DLD1 (cell line): Measurements from ENCODE around the gene SNRPD2.

Experiments
- in situ Hi-C: cut with HindIII; loops from 2 replicates; pipeline ENCODE4 v1.10.0; 2017; ENCODE audit warnings: low sequenced_read_pairs

Gene SNRPD2

DNA sequence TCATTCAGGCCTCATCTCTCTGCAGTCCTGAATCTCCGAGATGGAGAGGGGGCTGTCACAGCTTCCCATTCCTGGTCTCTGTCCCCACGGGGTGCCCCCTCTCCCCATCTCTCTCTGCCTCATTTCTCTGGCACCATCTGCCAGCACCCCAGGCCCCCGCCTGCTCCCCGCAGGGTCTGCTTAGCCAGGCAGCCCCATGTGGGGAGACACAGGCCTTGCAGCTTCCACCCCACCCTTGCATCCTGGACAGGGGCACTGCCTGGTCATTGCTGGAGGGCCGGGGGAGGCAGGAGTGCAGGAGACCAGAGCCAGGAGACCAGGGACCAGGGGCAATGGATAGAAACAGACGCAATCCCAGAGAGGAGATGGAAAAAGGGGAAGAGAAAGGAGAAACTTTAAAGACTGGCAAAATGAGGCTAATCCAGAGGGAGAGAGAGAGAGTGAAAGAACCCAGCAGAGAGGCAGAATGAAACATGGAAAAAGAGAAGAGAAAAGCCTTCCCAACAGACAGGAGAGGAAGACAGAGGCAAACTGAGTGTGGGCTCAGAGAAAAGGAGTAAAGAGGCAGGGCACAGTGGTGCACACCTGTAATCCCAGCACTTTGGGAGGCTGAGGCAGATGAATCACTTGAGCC, 32.5 kb downstream of the SNRPD2 start:
- in situ Hi-C loops: no loop called here

DNA sequence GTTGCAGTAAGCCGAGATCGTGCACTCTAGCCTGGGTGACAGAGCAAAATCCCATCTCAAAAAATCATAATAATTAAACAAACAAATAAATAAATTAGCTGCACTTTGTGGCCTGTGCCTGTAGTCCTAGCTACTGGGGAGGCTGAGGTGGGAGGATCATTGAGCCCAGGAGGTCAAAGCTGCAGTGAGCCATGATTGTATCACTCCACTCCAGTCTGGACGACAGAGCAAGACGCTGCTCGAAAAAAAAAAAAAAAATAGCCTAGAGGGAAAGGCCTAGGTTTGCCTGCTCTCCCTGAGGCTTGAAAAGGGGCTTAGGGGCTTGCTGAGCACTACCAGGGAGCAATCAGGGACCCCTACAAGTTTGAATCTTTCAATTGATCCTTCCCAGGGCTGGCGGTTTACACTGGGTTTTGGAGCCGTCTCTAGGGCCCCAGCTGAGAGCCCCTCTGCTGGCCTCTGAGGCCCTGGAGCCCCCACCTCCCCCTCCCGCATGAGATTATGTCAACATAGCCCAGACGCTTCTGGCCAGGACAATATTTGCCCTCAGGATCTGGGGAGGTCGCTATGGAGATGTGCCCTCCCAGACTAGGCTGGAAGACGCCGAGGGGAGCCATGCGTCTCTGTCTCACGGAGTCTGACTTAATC, 34.1 kb downstream of the SNRPD2 start:
- in situ Hi-C loops: no loop called here

DNA sequence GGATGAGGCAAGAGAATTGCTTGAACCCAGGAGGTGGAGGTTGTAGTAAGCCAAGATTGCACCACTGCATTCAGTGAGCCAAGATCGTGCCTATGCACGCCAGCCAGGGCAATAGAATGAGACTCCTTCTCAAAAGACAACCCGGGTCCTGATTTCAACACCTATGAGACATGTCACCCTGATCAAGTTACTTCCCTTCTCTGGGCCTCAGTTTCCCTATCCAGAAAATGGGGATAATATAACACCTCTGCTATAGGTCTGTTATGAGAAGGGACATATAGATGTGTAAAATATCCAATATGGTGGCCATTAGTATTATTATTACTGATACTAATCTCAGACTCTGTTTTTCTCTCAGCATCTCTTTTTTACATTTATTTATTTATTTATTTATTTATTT, 36.7 kb downstream of the SNRPD2 start:
- in situ Hi-C loops: no loop called here

DNA sequence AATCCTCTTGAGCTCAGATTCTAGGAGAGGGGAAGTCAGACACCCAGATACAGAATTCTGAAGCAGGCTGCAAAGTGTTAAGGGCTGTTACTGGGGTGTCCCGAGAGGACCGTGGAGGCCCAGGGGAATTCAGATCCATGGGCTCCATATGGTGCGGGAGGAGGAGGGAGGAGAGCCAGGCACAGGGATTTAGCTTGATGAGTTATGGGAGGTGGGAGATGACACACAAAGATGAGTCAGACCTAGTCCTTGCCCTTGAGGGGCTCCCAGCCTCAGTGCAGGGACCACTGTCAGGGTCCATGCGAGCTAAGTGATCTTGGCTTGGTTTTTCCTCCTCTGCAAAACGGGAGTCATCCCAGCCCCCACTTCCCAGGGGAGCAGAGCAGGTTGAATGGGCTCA, 38.1 kb downstream of the SNRPD2 start:
- in situ Hi-C loops: no loop called here

DNA sequence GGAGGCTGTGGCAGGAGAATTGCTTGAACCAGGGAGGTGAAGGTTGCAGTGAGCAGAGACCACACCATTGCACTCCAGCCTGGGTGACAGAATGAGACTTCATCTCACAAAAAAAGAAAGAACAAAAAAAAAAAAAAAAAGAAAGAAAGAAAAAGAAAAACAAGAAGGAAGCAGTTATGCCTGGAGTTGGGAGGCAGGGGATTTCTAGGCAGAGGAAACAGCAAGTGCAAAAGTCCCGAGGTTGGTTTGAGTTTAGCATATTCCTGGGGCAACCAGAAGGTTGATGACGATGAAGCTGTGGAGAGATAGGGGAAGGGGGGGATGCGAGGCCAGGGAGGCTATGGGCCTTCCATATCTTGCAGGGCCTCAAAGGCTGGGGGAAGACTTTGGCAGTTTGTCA, 41.0 kb downstream of the SNRPD2 start:
- in situ Hi-C loops: no loop called here

DNA sequence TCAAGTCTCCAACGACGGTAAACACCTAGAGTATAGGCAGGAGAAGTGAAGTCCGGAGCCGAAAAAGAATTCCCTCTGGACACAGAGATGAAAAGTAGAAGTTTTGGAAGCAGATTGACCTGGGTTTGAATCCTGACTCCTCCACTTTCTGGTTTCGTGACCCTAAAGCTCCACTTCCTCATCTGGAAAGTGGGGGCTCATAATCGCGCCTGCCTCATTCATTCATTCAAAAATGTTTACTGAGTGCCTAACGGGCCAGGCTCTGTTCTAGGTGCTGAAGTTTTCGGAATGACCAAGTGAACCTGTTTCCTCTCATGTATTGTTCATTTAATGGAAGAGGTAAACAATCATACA, 45.4 kb downstream of the SNRPD2 start:
- in situ Hi-C loops: no loop called here

DNA sequence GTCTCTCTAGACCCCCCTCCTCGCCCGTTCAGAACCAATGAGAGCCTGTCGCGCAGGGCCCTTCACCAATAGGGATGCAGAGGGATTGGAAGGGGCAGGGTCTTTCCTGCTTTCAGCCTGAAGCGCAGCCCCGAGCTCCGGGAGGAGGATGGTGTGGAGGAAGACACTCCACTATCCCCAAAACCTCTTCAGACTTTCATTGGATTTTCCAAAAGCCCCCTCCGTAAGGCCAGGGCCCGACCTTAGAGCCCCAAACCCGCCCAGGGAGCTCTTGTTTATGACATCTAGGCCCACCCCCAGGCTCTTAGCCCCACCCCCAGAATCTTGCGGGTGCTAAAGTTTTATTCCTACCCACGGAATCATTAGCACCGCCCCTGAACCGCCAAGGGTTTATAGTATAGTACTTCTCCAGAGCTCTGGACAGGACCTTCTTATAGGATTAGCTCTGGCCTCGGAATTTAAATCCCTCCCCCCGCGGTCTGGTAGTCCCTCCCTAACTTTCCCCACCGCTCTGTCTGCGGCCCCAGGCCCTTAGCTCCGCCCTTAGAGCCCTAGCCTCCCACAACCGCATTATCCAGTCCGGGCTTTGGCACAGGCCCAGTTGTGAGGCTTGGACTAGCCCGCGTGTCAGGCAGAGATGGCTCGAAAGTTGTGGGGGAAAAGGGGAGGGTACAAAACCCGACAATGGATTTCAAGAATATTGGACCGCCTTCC, 46.0 kb downstream of the SNRPD2 start:
- in situ Hi-C loops: no loop called here

DNA sequence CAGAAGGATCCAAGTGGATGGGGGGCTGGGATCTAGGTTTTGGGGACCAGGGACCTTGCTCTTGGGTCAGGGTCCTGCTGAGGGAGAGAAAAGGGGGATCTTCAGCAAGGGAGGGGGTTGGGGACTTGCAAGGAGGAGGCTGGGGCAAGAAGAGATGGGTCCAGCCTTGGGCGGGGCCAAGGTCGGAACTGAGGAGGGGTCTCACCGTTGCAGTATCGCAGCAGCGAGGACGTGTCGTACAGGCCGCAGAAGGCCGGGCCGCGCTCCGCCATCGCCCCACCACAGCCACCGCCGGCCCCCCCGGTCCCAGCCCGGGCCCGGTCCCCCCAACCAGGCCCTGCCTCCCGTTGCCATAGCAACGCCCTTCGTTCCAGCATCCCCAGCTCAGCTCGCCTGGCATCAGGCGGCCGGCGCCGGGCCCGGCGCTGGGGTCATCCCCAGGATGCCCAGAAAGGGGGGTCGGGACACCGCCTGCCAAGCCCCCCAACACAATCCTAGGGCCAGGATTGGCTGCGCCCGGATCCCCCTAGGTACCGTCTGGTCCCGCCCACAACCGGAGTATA, 46.6 kb downstream of the SNRPD2 start:
- in situ Hi-C loops: no loop called here

DNA sequence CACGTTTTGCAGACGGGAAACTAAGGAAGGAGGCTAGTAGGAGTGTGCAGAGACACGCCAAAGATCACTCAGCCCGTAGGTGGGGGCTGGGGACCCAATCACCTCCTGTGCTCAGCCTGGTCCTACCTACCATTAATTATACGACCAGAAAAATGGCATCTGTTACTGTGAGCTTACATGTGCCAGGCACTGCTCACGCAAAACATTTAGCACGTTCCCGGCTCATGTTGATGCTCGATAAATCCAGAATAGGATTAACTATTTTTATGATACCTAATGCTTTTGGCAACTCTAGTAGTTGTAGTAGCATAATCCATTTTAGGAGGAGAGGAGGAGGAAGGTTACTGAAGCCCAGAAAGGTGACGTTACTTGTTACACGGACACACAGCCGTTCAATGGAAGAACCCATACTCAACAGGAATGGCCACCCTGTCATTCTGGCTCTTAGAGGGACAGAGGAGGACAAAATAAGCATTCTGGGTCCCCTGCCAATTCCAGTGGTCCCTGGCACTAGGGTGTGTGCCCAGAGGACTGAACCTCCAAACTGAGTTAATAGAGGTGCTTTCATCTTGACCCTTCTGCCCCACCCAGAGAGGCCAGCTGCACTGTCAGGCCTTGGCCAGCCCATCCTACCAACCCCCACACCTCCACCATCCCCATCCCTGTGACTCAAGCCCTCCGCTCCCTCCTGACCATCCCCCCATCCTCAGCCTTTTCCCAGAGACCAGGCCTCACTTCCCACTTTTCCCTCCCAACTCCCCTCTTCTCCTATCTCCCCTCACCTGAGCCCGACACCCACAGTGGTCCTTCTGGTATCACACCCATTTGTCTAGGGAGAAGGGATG, 47.6 kb downstream of the SNRPD2 start:
- in situ Hi-C loops: no loop called here

DNA sequence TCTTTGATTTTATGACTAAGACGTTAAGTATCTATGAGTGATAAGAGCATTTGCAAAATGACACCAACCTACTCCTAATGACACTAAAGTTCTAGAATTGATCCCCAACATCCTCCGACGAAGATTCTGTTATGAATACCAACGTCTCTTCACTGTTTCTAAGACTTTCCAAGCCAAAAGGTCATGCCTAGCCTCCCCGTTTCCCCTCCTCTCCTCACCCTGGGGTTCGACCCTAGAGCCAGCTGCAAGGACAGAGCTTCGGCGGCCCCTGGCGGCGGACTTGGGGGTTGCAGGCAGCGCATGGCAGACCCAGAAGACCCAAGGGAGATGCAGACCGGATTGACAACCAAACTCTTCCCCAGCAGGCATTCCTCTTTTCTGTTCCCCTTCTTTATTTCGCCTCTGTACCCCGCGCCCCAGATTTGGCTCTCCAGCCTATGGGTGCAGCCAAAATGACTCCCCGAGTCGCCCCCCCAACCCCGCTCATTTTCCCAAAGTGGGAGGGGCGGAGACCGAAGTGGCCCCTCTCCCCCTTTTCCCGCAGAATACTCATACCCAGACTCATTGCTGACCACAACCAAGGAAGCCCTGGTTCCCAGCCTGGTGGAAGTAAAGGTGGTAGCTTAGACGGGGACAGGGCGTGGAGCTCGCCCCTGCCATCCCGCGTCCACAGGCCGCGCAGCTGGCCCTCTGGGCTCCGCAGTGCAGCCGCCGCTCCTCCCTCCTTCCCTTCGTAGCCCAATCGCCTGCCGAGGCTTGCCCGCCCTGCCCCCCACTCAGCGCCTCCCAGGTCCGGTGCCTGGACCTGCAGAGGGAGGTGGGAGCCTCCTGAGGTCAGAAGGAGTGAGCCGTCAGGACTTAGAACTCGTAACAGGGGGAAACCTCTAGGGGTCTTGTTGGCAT, 48.5 kb downstream of the SNRPD2 start:
- in situ Hi-C loops: no loop called here

DNA sequence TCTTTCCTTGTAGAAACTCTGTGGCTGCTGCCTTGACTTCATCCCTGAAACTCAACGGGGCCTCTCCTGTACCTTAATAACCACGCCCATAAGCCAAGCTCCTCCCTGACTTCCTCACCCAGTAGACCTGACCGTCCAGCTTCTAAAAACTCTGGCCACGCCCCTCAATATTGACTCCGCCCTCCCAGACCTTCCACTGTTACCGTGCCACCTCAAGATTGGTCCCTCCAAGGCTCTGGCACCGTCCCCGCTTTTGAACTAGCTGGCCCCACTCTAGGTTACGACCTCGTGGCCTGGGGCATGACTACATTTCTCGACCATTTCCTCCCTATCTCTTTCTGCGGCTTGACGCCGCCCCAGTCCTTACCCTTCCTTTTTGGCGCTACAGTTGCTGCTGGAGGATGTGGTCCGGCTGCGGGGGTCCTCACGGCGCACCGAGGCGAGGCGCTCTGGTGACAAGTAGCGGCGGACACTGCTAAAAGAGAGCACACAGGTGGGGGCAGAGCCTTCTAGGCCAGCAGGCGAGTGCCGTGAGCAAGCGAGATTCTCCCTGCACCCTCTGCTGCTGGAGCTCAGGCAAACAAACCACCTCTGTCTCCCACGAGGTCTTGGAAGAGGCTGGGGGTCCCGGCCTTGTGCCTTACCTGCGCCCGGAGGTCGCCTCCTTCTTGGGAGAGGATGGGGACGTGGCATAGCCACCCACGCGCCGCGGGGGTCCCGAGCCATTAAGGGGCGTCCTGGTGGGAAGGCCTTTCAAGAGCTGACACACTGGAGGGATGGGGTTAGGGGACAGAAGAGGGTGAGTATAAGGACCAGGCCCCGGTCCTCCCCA, 50.3 kb downstream of the SNRPD2 start:
- in situ Hi-C loops: no loop called here

DNA sequence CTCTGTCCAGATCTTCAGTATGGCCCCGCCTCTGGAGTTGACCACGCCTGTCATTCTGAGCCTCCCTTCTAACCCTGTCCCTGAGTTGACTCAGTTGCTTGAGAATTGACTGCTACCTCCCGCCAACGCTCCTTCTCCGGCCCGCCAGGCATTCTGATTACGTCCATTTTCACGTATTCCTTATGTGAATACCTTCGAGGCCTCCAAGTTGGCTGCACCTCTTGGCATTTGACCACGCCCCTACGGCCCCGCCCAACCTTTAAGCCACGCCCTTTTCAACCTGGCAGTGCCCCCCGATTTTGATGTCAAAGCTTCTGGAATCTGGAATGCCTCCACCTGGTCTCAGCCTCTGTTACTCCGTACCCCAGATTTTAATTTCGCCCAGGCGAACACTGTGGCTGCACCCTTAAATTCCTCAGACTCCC, 50.9 kb downstream of the SNRPD2 start:
- in situ Hi-C loops: no loop called here

DNA sequence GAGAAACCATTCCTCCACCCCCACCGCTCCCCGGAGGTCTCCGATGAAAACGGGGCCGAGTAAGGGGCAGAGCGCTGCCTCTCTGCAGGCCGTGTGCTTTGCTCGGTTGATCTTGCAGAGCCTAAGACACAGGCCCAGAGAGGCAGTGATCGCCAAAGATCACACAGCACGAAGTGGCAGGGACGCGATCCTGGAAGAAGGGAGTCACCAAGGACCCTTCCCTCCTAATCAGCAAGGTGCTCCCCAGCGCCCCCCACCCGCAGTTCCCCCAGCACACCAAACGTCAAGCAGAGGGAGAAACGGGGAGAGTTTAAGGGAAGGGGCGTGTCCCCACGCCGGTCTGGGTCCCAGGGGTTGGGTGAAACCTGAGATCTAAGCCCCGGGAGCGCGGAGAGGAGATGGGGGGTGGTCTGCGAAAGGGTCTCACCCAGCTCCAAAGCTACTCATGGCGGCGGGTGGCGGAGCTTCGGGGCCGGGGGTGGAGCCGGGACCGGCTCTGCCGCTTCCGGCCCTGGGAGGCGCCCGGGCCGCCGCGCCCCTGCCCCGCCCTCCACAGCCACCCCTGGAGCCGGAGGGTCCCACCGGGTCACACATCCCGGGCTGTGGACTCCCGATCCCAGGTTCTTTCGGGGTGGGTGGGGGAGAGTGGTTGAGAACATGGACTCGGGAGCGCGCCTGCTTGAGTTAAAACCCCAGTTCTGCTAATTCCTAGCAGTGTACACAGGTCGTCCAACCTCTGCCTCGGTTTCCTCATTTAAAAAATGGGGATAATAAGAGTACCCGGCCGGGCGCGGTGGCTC, 52.6 kb downstream of the SNRPD2 start, which contains the start of gene EML2:
Gene EML2 (minus strand): TSS at position 468 of the 800 bp plus-strand sequence. CDS start 21 bp downstream, at position 447.
- in situ Hi-C loops: no loop called here

DNA sequence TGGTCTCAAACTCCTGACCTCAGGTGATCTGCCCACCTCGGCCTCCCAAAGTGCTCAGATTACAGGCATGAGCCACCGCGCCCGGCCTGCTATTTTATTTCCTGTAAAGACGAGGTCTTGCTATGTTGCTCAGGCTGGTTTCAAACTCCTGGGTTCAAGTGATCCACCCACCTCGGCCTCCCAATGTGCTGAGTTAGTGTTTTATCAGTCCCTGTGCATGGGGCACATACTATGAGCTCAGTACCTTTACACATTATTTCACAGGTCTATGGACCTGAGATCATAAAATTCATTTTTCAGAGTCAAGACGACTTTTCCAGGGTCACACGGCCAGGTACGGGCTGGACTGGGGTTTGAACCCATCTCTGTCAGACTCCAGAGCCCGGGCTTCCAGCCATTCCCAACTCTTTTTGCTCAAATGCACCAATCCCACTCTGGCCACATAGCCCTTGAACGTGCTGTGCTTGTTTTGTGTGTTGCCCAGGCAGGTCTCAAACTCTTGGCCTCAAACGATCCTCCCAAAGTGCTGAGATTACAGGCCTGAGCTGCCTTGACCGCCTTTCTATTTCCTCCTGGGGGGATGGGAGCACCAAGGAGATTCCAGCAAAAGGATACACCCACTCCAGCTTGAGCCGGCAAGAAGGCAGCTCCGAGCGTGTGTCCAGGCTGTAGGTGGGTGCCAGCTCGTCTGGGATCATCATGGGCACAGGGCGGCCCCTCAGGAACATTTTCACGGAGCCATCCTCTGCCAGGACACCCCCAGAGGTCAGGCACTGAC, 53.7 kb downstream of the SNRPD2 start:
- in situ Hi-C loops: no loop called here
